ENCODE data around the gene ARHGAP26. TPM values are rescaled to one million over a fixed set of nuclear protein-coding genes. Genes with fewer than 3 reads are reported as not detected.

ARHGAP26 gene
- total RNA-seq, 1 experiment from 2014 or later = 34.5 TPM

DNA sequence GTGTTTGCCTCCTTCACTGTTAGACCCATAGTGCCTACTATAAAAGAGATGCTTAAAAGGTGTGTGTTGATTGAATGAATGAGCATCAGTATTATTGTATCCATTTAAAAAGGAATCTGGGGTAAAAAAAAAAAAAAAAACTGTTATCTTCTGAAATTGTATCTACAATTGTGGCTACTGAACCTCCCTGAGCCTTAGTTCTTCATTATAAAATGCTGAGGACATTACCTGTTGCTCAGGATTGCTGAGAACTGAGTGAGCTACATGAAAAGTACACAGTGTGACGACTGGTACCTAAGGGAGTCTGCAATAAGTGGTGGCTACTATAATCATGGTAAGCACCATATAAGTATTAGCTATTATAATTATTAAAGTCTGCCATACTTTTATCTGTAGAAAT lies 362.6 kb downstream of the ARHGAP26 start:
- Histone ChIP-seq H3K27ac (ENCODE audit: low read depth, low read length) (no peak overlapping the region), H3K36me3 (ENCODE audit: control insufficient read depth in 1 of 2, insufficient read depth in 2 of 2, low read length in 2 of 2) (no peaks in the 10 kb centered on the region), H3K79me2 (ENCODE audit: insufficient read depth, low read length) (no peaks in the 10 kb centered on the region), H3K9me2 (ENCODE audit: insufficient read depth) (no peaks in the 10 kb centered on the region), H3K27me3 (ENCODE audit: insufficient read depth, low read length) (no peaks in the 10 kb centered on the region), H3K4me1 (ENCODE audit: control insufficient read depth in 1 of 2, insufficient read depth in 2 of 2, low read length in 2 of 2) (peaks cover 0 to 12% of the 10 kb centered on the region in 2 experiments; a peak in 1 of 4 replicates), H3K9me3 (ENCODE audit: control insufficient read depth in 1 of 2, insufficient read depth in 1 of 2, low read depth in 1 of 2, low read length in 2 of 2) (no peaks in the 10 kb centered on the region), H3K9ac (ENCODE audit: low read length) (no peak overlapping the region), H2AFZ (ENCODE audit: low read depth, low read length, poor library complexity, severe bottlenecking) (no peak overlapping the region), H3K4me2 (ENCODE audit: low read length) (no peak overlapping the region), H4K20me1 (ENCODE audit: insufficient read depth) (no peaks in the 10 kb centered on the region), H3K4me3 (replicated peaks in 1 of 2; ENCODE audit: low read depth in 1 of 2, low read length in 2 of 2) (no peak overlapping the region)
- ChIA-PET CTCF (interaction anchor here (0.7 kb wide), 1 partner anchor 17 kb away, joined by 3 read pairs; no protein-coding TSS in a partner anchor), RAD21 (ENCODE audit: low non-redundant PET in 1 of 2, low total read pairs in 2 of 2, uncharacterized antibody in 2 of 2, unreplicated experiment in 2 of 2) (no interaction called here), POLR2A (no interaction called here)
- DNase-seq (ENCODE audit: low read depth, low spot score) (no peak), ATAC-seq (no peak)
- no peak for TF ChIP-seq SRF (IDR thresholded peaks at IDR 0.05; ENCODE audit: low read depth)
- intact Hi-C loops (cut with micrococcal nuclease) = no loop called here
- BruUV-seq (replicated peaks) = no TSS peak

DNA sequence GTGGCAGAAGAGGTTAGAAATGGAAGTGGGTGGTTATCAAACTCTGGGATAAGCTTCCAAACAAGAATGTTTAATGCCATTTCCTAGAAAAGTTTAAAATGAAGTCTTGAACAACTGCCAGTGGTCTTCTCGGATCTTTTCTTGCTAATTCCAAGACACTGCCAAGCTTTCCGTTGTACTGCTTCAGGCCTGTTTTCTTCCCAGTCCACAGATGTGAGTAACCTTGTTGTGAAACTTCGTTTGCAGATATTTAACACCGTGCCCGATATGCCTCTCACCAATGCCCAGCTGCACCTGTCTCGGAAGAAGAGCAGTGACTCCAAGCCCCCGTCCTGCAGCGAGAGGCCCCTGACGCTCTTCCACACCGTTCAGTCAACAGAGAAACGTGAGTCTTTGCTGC lies 363.5 kb downstream of the ARHGAP26 start:
- no peak overlapping the region for H3K4me3 ChIP-seq (replicated peaks in 1 of 2; ENCODE audit: low read depth in 1 of 2, low read length in 2 of 2)
- no peak overlapping the region for H3K27ac ChIP-seq (ENCODE audit: low read depth, low read length)
- no peak overlapping the region for H3K4me2 ChIP-seq (ENCODE audit: low read length)
- H3K79me2 ChIP-seq (ENCODE audit: insufficient read depth, low read length) = no peaks in the 10 kb centered on the region
- no peaks in the 10 kb centered on the region for H3K9me3 ChIP-seq (ENCODE audit: control insufficient read depth in 1 of 2, insufficient read depth in 1 of 2, low read depth in 1 of 2, low read length in 2 of 2)
- RAD21 ChIA-PET (ENCODE audit: low non-redundant PET in 1 of 2, low total read pairs in 2 of 2, uncharacterized antibody in 2 of 2, unreplicated experiment in 2 of 2) = no interaction called here
- no peaks in the 10 kb centered on the region for H3K27me3 ChIP-seq (ENCODE audit: insufficient read depth, low read length)
- H3K9me2 ChIP-seq (ENCODE audit: insufficient read depth) = no peaks in the 10 kb centered on the region
- H3K36me3 ChIP-seq (ENCODE audit: control insufficient read depth in 1 of 2, insufficient read depth in 2 of 2, low read length in 2 of 2) = no peaks in the 10 kb centered on the region
- DNase-seq (ENCODE audit: low read depth, low spot score) (no peak), ATAC-seq (no peak)
- H2AFZ ChIP-seq (ENCODE audit: low read depth, low read length, poor library complexity, severe bottlenecking) = no peak overlapping the region
- no peaks in the 10 kb centered on the region for H4K20me1 ChIP-seq (ENCODE audit: insufficient read depth)
- CTCF ChIA-PET = no interaction called here
- intact Hi-C loops (cut with micrococcal nuclease) = no loop called here
- peaks cover 0 to 16% of the 10 kb centered on the region in 2 experiments; a peak in 1 of 4 replicates for H3K4me1 ChIP-seq (ENCODE audit: control insufficient read depth in 1 of 2, insufficient read depth in 2 of 2, low read length in 2 of 2)
- no TSS peak for BruUV-seq (replicated peaks)
- TF ChIP-seq ATF3 (IDR thresholded peaks at IDR 0.05) (no peak), ELF1 (IDR thresholded peaks at IDR 0.05; ENCODE audit: borderline replicate concordance, low read depth) (no peak), POLR2AphosphoS5 (IDR thresholded peaks at IDR 0.05; ENCODE audit: low read depth, low read length) (no peak), YY1 (IDR thresholded peaks at IDR 0.05; ENCODE audit: extremely low read depth, insufficient replicate concordance, low read depth, low read length) (no peak), CBX3 (IDR thresholded peaks at IDR 0.05; ENCODE audit: low read depth) (no peak), SP1 (IDR thresholded peaks at IDR 0.05; ENCODE audit: low read depth) (no peak), CTCF (IDR thresholded peaks at IDR 0.05 in 2 of 3, conservative IDR thresholded peaks at IDR 0.05 in 1 of 3; ENCODE audit: borderline replicate concordance in 1 of 3, insufficient read depth in 1 of 3, low read depth in 2 of 3, low read length in 2 of 3) (no peak), EZH2 (IDR thresholded peaks at IDR 0.05) (no peak), SRF (IDR thresholded peaks at IDR 0.05; ENCODE audit: low read depth) (no peak)
- no peak overlapping the region for H3K9ac ChIP-seq (ENCODE audit: low read length)
- POLR2A ChIA-PET = no interaction called here
